NK-92 (cell line): ENCODE results near the gene BCAS3.

Source experiments
- DNase-seq: peaks from one replicate; lab custom pipeline; 2025; ENCODE audit not compliant: unreplicated experiment; lab: John Stamatoyannopoulos, UW

Gene BCAS3

DNA sequence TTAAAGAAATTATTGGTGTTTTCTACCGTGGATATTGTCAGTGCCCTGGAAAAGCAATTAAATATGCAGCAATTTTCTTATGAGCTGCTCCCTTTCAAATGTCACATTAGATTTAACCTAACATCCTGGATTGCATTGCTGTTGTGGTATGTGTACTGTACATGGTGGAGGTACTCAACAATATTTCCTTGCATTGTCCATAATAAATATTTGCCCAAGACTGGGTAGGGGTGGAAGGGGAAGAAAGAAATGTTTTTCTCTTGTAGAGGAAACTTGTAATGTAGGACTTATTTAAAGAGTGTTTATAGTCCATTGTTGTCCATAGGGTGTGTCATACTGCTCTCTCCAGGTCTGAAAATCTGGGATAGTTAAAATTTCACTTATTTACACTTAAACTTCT is 375.8 kb downstream of the BCAS3 start:
- DNase-seq = no peak

DNA sequence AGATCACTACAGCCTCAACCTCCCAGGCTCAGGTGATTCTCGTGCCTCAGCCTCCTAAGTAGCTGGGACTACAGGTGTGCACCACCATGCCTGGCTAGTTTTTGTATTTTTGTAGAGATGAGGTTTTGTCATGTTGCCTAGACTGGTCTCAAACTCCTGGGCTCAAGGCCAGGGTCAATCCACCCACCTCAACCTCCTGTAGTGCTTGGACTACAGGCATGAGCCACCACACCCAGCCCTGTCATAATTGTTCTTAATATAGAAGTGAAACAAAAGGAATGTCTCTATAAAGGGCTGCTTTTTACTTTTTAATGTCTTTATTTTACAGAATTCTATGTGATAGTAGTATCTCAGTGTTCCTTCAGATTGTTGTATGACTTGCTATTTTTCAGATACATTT is 376.8 kb downstream of the BCAS3 start:
- DNase-seq = no peak

DNA sequence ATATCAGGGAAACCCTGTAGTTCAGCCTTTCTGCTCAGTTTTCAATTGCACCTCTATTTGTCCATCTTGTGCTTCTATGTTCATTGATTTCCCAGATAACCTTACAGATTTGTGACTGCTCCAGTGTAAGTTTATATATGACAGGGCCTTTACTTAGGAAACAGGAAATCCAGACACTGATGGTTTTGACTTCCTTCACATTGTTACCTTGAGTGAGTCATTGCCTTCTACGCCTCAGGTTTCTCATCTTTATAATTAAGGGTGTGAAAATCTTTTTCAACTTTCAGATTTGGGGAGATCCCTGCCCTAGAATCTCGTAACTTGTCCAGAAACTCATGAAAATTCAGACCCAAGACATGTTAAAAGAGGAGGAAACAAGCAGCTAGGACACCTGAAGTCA is 379.6 kb downstream of the BCAS3 start:
- no peak for DNase-seq

DNA sequence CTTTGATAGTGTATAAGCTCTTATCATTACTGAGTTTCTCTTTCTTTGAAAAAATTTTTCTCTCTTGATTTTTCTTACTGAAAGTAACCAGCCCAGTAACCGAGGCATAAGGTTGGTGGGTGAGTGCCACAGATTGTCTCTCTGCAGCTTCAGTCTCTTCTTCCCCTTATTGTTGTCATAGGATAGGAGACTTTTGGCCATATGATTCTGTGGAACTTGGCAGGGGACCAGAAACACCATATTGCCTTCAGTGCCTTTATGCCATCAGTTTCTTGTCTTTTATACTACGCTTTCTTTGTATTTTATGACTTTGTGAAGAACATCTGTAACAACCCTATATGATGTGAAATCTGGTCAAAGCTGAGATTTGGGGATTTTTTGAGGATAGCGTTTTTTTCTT is 380.4 kb downstream of the BCAS3 start:
- DNase-seq = no peak

DNA sequence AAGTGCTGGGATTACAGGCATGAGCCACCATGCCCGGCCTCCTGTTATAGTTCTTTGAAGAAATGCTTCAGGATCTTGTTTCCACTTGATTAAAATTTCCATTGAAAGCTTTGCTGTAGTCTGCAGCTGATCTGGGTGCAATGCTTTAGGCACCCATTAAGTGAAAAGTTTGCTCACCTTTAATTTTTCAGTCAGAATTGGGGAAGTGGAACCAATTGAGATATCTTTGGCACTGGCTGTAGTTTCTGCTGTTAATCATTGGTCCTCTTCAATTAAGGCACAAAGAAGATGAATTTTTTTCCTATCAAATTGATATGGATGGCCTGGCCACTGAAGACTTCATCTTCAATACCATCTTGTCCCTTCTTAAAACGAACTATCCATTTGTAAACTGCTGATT is 385.9 kb downstream of the BCAS3 start:
- DNase-seq = no peak

DNA sequence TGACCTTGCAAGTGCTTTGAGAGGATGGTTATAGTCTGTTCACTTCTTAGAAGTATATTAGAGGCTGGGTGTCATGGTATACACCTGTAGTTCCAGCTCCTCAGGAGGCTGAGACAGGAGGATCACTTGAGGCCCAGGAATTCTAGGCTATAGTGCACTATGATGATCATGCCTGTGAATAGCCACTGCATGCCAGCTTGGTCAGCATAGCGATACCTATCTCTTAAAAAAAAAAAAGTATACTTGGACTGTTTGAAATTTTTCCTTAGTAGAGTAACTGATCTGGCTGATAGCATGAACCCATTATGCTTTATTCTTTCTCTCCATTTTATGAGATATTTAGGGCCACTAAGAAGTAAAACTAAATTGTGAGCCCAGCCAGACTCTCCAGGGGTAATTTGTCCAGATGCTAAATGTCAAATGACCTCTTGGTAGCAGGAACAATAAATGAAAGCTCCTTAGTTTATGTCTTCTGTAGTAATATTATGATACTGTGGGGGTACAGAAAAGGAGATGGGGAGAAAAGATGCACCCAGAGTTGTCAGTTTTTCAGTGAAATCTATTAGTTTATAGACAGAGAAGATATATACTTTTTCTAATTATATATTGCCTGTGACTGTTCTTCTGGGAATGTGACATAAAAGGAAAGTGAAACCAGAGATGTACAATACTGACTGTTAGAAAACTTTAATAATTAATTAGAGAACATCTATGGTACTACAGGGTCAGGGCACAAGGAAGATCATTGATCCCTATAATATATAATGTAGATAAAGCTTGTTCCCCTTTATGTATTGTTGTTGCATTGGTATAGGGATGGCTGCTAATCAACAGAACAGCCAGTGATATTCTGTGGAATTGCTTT is 386.7 kb downstream of the BCAS3 start:
- DNase-seq = no peak

DNA sequence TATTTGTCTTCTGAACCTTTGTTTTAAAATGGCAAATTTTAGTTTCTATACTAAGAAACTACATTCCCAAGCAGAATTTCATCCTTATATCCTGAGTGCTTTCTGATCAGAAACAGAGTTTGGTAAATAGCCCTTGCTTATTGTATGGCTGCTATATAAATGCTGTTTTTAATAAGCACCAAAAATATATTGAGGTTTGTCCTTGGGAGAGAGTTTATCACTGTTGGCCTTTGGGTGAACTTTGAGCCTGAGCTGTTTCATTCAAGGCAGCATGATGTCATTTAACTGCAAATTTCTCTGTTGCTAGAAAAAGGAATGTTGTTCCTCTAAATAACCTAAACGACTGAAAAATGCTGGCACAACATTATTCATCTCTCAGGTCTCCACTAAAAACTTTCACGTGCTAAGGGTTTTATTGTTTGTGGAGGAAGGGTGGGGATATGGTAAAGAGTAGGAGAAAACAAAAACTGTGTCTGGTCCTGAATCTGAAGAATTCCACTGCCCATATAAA is 387.7 kb downstream of the BCAS3 start:
- DNase-seq = no peak

DNA sequence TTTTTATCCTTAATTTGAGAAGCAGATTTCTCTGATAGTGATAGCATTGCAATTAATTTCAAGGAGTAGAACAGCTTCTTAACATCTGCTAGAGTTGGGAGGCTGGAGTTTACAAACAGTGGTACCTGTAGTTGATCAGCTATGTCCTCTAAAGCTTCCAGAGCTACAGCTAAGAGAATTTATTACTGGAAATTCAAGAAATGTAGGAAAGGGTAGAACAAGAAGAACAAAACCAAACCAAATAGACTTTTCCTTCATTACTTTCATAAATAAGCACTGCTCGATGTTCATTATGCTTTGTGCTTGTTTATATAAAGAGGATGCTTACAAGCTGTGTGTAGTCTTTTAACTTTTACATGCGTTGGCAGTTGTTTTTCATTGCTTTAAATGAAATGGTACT is 388.4 kb downstream of the BCAS3 start:
- no peak for DNase-seq

DNA sequence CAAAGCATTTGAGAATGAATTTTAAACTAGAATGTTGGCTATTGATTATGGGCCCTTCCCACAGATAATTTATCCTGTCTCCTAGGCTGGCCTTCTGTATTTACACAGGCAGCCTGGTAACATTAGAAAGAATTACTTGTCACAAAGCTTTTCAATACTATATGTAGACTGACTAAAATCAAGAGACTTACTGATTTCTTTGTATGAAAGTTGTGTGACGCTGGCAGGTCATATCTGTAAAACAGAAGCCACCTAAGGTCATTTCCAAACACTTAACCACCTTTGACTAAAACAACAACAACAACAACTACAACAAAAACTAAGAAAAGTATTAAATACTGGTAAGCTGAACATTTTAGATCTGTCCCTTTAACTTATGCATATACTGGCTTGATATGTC is 393.0 kb downstream of the BCAS3 start:
- no peak for DNase-seq

DNA sequence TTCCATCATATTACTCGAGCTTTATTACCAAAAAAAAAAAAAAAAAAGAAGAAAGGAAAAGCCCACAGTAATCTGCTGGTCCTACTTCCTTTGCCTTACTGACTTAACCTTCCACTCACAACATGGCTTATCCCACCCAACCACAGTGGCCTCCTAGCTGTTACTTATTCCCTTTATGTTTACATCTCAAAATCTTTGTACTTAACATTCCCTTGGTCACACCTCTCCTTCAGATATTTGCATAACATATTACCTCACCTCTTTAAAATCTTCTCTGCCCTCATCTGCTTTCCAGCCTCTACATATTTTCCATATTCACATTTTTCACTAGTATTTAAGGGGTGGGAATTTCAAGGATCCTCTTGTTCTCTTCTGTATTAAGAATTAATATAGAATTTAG is 395.0 kb downstream of the BCAS3 start:
- DNase-seq = no peak

DNA sequence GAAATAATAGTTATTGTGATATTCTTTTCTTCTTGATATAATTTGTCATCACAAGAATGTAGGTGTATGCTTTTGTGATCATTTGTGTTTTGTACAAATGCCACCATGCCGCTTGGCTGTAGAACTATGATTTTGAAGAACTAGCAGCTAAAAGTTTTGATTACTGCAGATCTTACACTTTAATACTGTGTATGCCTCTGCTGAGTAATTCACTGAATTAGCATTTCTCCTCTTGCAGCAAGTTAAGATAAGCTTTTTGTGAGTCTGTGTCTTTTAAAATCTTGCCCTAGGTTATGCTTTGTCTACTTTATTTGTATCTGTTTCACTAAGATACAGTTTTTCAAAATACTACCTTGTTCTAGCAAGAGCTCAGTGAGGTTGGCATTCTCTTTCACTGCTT is 395.5 kb downstream of the BCAS3 start:
- DNase-seq = no peak

DNA sequence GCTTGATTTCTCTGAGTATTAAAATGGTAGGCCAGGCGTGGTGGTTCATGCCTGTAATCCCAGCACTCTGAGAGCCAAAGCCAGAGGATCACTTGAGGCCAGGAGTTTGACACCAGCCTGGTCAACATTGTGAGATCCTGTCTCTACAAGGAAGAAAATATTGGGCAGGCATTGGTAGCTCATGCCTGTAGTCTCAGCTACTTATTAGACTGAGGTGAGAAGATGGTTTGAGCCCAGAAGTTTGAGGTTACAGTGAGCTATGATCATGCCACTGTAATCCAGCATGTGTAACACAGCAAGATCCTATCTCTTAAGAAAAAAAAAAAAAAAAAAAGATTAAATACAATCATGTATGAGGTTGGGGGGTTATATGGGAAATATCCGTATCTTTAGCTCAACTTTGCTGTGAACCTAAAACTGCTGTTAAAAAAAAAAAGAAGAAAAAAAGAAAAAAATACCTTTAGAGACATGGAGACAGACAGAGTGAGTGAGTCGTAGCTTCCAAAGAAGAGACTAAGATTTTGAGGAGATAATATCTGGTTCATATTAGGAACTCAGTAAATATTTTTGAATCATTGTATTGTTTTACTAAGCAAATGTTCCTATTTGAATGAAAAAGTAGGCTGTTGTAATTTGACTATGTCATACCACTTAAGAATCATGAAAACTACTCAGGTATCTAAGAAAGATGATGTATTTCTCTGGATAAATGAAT is 396.3 kb downstream of the BCAS3 start:
- DNase-seq = no peak

DNA sequence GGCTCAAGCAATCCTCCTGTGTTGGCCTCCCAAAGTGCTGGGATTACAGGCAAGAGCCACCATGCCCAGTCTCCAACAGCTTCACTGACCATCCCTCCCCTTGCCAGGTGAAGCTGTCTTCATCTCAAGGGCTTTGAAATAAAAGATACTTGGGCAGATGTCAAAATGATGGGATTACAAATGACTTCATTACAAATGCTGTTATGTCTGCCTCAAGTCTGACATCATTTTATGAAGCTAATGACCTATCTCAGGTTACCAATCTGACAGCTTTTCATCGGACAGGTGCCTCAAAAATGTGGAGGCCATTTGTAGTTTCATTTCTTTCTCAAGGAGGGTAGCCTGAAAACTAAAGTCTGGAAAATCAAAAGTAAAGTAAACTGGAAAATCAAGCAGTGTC is 398.3 kb downstream of the BCAS3 start:
- DNase-seq = no peak

DNA sequence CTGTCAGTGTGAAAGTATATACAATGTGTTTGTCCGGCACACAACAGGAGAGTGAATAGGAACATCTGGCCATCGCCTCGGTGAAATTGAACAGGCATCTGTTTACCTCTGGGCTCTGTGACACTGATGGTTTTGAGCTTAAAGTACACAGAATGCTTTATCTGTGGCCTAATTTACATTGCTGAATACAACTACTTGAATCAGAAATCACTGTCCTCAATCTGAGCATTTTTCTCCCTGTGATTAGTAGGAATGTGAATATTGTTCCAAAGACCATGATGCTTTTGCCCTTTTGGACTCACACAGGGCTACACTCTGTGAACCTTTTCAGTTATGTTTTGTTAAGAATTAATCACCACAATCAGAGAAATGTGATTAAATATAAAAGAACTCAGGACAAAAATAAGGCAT is 399.0 kb downstream of the BCAS3 start:
- DNase-seq = no peak

DNA sequence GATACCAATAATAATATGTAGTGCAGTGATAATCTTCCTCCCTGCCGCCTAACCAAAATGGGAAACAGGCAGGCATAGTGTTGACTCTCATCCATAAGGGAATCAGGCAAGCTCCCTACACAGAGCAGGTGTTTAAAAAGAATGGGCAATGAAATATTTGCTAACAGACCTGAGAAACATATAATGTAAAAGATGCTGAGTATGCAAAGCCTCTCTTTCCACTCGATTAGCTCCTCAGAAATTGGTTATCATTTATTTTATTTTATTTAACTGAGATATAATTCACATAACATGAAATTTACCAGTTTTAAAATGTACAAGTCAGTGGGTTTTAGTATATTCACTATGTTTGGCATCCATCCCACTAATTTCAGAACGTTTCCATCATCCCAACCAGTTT is 404.3 kb downstream of the BCAS3 start:
- DNase-seq = no peak

DNA sequence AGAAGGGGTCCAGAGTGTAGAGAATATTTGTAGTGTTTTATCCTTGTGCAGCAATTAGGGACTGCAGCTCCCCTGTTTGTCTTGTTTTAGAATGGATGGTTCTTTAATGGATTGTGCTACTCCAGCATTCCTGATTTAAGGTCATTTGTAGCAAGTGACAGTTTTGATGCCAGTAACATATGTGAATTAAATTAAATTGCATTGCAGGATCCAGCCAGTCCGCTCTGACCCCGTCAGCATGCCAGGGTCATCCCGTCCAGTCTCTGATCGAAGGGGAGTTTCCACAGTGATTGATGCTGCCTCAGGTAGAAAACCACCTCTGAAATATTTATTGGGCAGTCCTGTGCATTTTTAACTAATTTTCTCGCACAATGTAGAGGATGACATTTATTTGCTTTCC is 406.6 kb downstream of the BCAS3 start:
- DNase-seq = no peak

DNA sequence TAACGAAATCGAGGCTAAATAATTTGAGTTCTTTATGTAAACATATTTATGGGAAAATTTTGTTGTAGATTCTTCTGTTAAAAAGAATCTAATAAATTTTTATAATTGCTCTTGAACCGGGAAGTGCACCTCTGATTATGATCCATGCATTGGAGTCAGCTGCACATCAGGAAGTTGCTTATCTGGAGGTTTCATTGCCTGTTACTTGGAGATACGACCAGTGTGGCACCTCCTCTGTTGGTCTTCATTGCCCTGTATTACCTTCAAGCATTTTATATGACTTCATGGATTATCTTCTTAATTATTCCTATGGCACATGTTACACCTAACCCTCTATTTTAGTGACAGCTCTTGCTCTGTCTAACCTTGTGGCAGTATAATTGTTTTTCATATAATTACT is 409.4 kb downstream of the BCAS3 start:
- DNase-seq = no peak

DNA sequence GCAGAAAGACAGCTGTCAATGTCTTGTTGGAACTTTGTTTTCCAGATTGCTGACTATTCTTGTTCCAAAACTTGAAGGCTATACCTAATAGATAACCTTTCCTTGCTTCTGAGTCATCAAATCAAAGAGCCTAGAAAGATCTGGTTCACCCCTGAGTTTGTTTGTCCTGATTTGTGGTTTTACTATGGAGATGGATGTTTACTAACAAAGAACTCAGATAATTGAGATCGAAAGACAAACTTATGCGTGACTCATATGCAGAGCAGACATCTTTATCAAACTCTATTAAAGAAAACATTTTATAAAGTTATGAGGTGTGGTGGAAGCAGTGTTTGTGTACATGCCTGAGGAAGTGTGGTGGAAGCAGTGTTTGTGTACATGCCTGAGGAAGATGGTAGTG is 410.9 kb downstream of the BCAS3 start:
- DNase-seq = no peak

DNA sequence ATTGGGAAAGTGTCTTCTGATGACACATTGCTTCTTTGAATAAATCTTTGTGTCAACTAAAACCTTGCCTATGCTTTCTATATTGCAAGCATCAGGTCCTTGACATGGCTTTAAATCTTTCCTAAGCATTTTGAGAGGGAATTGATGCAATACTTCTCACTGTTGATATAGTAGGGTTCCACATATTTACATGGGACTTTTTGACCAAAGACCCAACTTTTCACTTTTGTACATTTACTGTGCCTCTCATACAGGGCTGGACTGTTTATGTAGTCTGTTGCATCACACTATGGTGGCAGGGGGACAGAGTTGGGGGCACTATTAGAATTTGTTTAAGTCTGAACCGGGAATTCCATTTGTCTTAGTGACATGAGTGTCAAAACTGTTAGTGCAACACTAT is 413.4 kb downstream of the BCAS3 start:
- no peak for DNase-seq

DNA sequence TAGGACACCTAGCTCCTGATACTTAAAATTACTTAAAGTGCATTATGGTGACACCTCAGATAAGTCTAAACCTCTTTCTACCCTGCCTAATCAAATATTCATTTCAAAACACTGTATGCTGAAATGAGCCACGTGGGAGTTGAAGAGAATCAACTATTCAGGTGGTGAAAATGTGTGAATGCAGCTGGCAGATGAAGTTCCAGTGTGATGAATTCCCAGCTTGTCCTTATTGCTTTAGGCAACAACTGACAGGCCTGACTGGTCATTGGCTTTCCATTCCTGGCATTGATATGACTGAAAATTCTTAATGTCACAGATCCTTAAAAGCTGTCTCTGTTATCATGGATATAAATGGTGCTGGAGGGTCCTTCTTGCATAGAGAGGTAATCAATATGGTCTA is 420.1 kb downstream of the BCAS3 start:
- DNase-seq = no peak

DNA sequence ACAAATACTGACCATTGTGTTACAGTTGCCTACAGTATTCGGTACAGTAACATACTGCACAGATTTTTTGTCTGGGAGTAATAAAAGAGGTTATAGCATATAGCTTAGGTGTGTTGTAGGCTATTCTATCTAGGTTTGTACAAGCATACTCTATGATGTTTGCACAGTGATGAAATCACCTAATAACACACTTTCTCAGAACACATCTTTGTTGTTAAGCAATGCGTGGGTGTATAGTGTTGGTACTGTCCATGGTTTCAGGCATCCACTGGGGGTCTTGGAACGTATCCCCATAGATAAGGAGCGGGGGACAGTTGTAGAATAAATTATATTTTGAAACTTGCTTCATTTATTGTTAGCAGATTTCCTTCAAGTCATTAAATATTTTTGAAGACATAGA is 428.7 kb downstream of the BCAS3 start:
- DNase-seq = no peak

DNA sequence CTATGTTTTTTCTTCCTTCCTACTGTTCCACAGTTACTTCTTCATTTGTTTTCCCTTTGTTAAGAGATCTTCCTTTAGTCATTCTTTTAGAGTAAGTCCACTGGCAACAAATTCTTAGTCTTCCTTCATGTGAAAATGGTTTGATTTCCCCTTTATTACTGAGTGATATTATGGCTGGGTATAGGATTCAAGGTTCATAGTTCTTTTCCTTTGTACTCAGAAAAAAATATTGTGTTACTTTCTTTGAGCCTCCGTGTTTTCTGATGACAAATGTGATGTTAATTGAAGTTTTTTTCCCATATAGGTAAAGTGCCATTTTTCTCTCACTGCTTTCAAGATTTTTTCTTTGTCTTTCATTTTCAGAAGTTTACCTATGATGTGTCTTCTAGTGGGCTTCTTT is 438.9 kb downstream of the BCAS3 start:
- DNase-seq = no peak
